Measurements from ENCODE around the gene RNF26.

GRCh38 chr11:119374632-119375336, 40.5 kb downstream of the RNF26 start:
- TF ChIP-seq CTCF (IDR thresholded peaks at IDR 0.05) = no peak
- no peak for TF ChIP-seq POLR2A (IDR thresholded peaks at IDR 0.05)
